Measurements from ENCODE around the gene DCPS.
"Not testable (repeated sequence)": the region's sequence is repeated elsewhere in the genome, so short reads cannot be mapped to it uniquely, and the experiment has no call there.

Gene DCPS

DNA sequence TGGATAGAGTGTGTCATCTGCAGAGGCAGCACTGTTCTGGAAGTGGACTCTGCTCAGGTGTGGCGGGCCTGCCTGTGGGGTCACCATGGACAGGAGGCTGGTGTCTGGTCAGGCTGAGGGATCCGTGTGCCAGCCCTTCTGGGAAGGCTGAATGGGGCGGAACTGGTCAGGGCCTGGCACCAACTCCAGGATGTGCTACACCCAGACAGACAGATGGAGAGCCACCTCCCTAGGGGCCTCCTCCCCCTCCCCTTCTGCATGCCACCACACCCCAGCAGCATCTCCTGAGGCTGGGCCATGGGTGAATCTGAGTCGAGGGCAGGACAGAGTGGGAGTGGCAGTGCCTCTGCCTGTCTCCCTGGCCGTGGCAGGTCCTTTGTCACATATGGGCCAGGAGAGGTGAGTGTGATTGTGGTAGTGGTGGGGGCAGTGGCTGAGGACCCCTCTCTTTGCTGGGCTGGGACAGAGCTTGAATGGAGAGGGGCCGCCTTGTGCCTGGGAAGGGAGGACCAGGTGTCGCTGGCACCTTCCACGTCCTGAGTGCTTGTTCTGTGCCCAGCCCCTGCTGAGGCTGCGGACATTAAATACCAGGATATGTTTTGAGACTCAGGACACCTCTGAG is 80.7 kb downstream of the DCPS start:
- DNase-seq (ENCODE audit: low read depth) = no peak

DNA sequence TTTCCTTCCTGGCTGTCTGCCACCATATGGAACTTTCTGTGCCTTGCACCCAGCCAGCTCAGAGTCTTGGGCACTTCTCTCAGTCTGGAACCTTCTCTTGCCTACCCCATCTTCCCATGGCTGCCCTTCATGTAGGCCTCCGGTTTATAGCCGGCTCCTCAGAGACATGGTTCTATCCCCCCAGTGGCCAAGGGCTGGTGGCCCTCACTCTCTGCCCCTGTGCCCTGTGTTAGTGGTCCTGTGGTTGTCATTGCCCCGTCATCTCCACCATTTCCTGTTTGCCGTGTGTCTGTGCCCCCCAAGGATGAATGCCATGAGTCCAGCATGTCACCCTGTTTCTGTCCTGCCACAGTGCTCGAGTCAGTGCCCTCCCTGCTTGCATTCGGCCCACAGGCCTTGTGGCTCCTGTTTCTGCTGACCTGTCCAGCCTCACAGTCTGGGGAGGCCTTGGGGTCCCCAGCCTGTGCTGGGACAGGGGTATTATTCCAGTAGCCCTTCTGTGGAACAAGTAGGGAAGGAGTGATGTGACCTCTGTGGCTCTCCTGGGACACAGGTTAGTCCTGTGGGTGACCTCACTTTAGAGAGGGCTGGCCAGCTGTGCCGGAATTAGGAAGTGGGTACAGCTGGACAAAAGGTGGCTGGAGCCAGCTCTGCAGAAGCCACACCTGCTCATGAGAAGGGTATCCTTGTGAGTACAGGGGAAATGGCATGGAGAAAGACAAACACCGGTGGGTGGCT is 82.3 kb downstream of the DCPS start:
- no peak for DNase-seq (ENCODE audit: low read depth)

DNA sequence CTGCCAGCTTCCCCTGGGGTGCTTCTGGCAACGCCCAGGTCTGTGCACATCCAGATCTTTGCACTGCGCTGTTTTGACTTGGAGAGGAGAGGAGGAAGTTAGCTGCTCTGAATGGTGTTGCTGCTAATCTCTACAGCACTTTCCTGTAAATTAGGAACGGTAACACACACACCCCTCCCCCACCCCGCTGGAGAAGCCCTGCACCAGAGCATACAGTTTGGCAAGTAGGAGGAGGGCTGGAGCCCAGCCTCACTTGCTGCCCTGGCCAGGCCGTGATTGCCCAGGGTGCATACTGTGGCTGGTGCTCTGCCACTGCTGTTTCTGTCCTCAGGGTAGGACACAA is 82.8 kb downstream of the DCPS start:
- DNase-seq (ENCODE audit: low read depth) = not testable (repeated sequence)

DNA sequence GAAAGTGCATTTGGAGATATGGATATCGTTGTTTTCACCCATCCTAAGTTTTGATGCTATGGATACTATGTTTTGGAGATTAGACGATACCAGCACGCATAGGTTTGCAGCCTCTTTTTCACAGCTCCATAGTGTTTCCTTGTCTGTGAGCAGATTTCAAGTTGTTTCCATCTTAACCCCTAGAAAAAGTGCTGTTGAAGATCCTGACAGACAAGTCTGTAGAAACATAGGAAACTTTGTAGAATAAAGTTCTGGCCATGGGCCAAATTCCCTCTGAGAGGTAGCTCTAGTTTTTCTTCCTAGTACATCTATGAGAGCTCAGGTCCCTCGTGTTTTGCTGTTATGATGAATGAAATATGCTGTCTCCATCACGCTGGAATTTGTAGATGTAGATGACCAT is 84.0 kb downstream of the DCPS start:
- DNase-seq (ENCODE audit: low read depth) = no peak

DNA sequence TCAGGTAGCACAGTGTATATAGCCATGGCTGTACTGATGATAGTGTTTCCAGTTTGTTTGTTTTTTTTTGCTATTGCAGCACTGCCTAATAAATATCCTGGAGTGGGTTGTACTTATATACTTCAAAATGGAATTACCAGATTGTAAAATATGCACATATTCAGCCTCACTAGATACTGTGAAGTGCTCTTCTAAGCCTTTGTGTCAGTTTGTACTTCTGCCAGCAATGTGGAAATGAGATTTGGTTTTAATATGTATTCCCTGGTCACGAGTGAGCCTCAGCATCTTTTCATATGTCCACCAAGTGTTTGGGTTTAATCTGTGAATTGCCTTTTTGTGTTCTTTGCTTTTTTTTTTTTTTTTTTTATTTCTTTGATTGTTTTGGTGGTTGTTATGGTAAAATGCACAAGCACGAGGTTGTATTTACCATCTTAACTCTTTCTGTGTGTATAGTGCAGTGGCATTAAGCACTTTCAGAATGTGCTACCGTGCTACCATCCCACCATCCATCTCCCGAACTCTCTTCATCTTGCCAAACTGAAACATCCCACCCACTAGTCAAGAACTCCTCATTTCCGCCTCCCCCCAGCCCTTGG is 86.5 kb downstream of the DCPS start:
- DNase-seq (ENCODE audit: low read depth) = no peak

DNA sequence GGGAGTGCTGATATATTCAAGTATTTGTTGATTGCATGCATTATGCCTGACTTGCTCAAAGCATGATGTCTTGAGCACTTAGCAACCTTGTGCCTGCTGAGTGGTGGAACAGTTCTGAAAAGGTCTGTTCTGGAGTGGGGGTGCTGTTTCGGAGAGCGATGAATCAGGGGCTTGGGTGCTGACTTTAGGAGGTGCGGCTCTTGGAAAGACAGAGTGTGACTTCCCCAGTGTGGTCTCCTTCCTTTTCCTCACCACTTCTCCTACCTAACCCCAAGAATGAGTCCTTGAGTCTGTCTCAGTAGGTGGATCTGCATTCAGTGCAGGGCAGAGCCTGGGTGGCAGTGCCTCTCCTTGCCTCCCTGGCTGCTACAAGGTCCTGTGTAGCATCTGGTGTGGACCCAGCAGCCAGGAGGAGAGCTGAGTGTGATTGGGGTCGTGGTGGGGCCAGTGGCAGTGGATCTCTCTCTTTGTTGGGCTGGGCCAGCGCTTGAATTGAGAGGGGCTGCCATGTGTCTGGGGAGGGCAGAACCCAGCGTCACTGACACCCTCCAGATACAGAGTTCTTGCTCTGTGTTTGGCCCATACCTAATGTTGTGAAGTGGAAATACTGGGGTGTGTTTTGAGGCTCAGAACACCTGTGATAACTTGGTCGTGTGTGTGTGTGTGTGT is 87.6 kb downstream of the DCPS start:
- DNase-seq (ENCODE audit: low read depth) = no peak

DNA sequence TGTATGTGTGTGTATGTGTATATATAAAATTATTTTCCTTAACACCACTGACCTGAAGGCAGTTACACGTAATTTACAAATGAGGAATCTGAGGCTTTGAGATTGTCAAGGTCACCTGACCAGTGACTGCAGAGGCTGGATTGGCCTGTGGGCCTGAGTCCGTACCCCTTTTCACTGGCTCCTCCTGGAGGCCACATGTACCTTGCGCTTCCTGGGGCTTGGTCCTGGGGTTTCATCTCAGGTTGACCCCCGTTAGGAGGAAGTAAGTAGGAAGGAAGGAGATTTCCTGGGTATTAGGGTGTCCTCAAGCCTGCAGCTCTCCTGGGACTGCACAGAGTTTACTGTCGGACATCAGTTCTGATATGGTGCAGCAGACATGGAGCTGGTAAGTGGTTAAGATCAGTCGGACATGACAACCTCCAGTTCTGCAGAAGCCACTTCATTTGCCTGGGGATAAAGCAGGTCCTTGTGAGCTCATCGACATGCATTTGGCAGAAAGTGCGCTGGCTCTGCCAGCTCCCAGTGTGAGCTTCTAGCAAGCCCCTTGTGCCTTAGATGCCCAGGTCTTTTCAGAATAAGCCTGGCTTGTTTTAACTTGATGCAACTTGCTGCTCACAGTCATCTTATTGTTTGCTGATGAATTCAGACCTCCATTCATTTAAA is 88.2 kb downstream of the DCPS start:
- no peak for DNase-seq (ENCODE audit: low read depth)

DNA sequence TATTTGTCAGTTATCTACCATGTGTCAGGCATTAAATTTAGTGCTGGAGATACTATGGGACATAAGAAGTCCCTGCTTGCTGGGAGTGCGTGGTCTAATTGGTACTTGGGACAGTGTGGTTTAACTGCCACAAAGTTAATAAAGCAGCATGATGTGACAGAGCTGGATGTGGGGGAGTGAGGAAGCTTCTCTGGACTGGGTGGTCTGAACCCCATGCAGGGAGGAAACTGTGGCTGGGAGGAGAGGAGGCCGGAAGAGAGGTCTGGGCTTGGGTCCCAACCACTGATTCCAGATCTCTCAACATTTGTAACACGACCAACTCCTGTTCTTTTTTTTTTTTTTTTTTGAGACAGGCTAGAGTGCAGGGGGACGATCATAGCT is 88.8 kb downstream of the DCPS start:
- DNase-seq (ENCODE audit: low read depth) = no peak

DNA sequence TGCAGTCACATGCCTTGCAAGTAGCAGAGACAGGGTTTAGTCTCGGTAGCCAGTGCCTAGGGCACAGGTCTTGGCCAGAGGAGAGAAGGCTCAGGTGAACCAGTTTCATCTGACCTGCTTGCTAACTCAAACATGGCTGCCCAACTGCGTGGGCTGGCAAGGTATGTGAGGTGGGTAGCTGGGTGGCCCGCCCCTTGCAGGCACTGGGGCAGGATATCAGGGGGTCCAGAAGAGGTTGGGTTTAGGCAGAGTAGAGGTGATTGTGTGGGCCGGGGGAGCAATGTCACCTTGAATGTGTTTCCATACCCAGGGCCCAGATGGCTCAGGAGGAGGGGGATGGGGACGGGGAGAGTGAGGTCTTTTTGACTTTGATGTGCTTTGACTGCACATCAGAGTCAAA is 89.3 kb downstream of the DCPS start:
- DNase-seq (ENCODE audit: low read depth) = no peak

DNA sequence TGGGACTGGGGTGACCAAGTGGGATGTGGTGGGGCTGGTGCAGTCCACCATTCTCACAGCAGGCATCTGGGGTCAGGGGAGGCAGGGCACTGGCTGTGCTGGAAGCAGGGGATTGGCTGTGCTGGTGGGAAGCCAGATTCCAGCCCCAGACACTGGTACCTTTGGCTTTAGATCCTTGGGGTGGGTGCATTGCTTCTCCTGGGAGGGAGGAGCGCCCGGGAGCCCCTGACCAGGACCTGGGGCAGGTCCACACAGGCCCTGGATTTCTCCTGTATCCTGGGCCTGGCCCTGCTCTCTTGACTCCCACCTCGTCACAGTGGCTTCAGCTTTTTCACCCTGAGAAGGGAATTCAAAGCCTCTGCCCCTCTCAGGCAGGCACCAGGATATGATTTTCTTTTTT is 90.2 kb downstream of the DCPS start:
- no peak for DNase-seq (ENCODE audit: low read depth)

DNA sequence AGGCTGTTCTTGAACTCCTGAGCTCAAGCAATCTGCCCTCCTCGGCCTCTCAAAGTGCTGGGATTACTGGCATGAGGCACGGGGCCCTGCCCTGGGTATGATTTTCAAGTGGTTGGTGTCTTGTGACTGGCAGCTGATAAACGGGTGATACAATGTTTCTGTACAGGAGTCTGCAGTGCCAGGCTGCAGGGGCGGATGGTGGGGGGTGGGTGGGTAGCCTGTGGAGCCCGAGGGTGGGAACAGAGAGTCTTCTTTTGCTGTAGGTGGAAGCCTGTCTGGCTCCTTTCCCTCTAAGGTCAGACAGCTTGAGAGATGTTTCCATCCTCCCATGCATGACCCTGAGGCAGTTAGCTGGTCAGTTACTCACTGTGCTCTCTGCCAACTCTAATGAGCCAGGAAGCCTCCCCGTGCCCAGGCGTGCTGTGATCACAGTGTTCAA is 90.8 kb downstream of the DCPS start:
- not testable (repeated sequence) for DNase-seq (ENCODE audit: low read depth)
